Kidney tubule cell (primary cell): ENCODE results near the gene FBXO5.
"Not testable (repeated sequence)": the region's sequence is repeated elsewhere in the genome, so short reads cannot be mapped to it uniquely, and the experiment has no call there.

ENCODE experiments used
- DNase-seq: peaks from one replicate; pipeline ENCODE4 v3.0.0-alpha.2; 2018; ENCODE audit warnings: low spot score

The FBXO5 gene

GRCh38 chr6:152993431-152993830 is 10.6 kb upstream of the FBXO5 start:
- no peak for DNase-seq

- no peak for DNase-seq
These were observed 4.1 kb upstream of the FBXO5 start for GRCh38 chr6:152986978-152987377.

- not testable (repeated sequence) for DNase-seq
These were observed 2.5 kb upstream of the FBXO5 start for GRCh38 chr6:152985300-152985699.

GRCh38 chr6:152984513-152984872 is 1.7 kb upstream of the FBXO5 start:
- no peak for DNase-seq

GRCh38 chr6:152983637-152984512 is 1.0 kb upstream of the FBXO5 start:
- DNase-seq: peak; percentile 74

- DNase-seq: no peak
These were observed 595 bp downstream of the FBXO5 start for GRCh38 chr6:152981989-152982903.

- no peak for DNase-seq
These were observed 1.6 kb downstream of the FBXO5 start for GRCh38 chr6:152981219-152981618.

GRCh38 chr6:152980656-152981055 is 2.2 kb downstream of the FBXO5 start:
- DNase-seq: no peak

- peak; percentile 35 for DNase-seq
These were observed 3.7 kb downstream of the FBXO5 start for GRCh38 chr6:152979116-152979515.

GRCh38 chr6:152978058-152978457 is 4.8 kb downstream of the FBXO5 start:
- no peak for DNase-seq

- no peak for DNase-seq
These were observed 5.3 kb downstream of the FBXO5 start for GRCh38 chr6:152977556-152977955.

- no peak for DNase-seq
These were observed 6.1 kb downstream of the FBXO5 start for GRCh38 chr6:152976749-152977148.

GRCh38 chr6:152975204-152975915 is 7.5 kb downstream of the FBXO5 start:
- no peak for DNase-seq

GRCh38 chr6:152973916-152974315 is 8.9 kb downstream of the FBXO5 start:
- DNase-seq: no peak

GRCh38 chr6:152969688-152970418 is 13.0 kb downstream of the FBXO5 start:
- DNase-seq: no peak

- DNase-seq: not testable (repeated sequence)
These were observed 16.5 kb downstream of the FBXO5 start for GRCh38 chr6:152966168-152966894.

- no peak for DNase-seq
These were observed 23.5 kb downstream of the FBXO5 start for GRCh38 chr6:152959333-152959732.

- no peak for DNase-seq
These were observed 25.0 kb downstream of the FBXO5 start for GRCh38 chr6:152957796-152958195.

- no peak for DNase-seq
These were observed 28.4 kb downstream of the FBXO5 start for GRCh38 chr6:152954443-152954842.

GRCh38 chr6:152952866-152953509 is 29.9 kb downstream of the FBXO5 start:
- peak; percentile 40 for DNase-seq
